ENCODE results near the gene WDCP.
"Not testable (repeated sequence)": the region's sequence is repeated elsewhere in the genome, so short reads cannot be mapped to it uniquely, and the experiment has no call there.

Gene WDCP

DNA sequence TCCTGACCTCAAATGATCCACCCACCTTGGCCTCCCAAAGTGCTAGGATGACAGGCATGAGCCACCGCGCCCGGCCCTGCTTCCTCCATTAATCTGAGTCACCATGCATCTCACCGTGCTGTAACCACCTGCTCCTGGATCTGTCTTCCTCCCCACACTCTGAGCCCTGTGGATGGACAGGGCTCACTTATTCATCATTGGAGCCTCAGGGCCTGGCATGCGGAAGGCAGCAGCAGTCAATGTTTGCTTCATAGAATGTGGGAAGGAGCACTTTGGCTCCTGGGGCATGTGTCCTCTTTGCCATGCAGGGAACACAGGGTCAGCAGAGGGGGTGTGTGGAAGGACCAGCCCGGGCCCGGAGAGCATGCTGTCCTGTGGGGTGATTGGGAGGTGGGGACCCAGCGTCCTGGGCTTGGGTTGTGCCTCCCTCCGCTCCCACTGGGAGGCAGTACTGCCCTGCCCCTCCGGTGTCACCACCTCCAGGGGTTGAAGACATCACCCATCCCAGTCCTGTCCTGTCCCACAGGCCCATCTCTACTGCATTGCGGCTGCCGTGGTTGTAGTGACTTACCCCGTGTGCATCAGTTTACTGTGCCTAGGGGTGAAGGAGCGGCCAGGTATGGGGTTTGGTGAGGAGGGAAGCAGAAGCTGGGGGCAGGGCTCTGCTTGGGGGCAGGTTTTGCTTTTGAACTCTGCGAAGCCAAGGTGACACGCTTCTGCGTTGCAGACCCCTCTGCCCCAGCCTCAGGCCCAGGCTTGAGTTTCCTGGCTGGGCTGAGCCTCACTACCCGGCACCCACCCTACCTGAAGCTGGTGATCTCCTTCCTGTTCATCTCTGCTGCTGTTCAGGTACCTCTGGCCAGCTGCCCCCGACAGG lies 25.8 kb downstream of the WDCP start:
- DNase-seq, result no peak

DNA sequence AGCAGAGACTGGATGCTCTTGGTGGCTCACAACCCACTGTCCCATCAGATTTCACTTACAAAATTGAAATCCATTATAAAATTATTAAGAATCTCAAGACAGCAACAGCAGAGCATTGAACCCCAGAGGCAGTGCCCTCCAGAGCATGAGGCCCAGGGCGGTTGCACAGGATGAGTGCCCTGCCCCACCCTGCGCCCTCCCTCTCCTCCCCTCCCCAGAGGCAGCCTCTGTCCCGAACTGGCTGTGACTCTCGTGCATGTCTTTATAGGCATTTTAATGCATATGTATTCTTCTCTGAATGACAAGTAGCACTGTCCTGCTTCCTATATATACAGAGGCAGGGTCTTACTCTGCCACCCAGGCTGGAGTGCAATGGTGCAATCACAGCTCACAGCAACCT lies 26.9 kb downstream of the WDCP start:
- DNase-seq, result no peak

DNA sequence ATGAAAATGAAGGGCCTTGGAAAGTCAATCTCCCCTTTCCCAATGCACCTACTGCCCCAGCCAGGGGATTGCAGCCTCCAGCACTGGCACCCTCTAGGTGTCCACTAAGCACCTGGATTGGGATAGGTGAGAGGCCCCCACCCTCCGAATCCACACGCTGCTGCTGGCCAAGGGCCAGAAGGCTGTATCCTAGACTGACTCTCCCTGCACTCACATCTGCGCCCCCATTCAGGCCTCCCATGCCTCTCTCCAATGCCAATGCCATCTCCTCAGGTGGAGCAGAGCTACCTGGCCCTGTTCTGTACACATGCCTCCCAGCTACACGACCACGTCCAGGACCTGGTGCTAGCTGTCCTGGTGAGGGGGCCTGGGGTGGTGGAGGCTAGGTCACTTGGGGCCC lies 27.5 kb downstream of the WDCP start:
- DNase-seq, result no peak

DNA sequence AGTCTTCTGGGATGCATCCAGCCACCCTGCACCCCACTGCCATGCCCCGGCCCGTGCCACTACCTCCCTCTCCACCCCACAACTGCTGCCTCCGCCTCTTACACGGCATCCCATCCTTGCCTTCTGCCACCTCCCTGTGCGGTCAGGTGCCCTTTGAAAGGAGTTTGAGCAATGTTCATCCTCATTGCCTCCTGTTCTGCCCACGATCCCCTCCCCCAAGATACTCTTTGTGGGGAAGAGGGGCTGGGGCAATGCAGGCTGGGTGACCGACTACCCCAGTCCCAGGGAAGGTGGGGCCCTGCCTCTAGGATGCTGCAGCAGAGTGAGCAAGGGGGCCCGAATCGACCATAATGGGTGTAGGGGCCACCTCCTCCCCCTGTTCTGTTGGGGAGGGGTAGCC lies 28.9 kb downstream of the WDCP start:
- DNase-seq, result no peak

DNA sequence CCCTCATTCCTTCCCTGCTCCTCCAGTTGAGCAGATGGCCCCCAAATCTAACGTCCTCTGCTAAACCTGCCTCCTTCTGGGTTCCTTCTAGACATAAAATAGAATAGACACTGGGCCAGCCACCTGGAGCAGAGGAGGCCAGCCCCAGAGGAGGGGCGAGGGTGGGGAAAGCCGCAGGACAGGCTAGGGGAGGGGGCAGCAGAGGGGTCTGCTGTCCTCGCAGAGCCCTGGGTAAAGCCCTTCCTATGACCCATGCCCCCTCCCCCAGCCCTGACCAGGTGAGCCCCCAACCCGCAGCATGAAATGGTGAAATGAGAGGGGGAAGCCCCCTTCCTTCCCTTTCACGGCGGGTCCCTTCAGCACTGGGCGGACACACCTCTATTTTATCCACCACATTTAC lies 29.5 kb downstream of the WDCP start:
- no peak for DNase-seq

DNA sequence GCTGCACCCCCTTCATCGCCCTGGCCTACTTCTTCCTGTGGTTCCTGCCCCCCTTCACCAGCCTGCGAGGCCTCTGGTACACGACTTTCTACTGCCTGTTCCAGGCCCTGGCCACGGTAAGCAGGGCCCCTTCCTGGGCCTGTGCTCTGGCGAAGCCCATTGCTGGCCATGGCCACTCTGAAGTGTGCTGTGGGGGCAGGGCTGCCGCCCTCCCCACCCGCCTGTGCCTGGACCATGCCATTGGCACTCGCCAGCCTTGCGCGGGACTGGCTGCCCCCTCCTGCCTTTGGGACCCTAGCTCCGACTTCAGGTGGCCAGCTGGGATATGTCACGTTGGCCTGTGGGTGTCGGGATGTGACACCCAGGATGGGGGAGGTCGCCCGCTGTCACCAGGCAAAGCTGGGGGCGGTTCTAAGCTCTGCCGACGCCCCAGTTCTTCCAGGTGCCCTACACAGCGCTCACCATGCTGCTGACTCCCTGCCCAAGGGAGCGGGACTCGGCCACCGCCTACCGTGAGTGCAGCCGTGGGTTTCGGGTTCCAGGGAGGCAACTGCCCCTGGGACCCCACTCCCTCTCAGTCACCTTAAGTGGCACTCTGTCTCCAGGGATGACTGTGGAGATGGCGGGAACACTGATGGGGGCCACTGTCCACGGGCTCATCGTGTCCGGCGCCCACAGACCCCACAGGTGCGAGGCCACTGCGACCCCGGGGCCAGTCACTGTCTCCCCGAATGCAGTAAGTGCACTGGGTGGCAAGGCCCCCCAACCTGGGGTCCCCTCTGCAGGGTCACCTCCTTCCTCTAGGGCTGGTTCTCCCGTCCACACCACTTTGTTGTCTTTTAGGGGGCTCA lies 30.1 kb downstream of the WDCP start:
- no peak for DNase-seq

DNA sequence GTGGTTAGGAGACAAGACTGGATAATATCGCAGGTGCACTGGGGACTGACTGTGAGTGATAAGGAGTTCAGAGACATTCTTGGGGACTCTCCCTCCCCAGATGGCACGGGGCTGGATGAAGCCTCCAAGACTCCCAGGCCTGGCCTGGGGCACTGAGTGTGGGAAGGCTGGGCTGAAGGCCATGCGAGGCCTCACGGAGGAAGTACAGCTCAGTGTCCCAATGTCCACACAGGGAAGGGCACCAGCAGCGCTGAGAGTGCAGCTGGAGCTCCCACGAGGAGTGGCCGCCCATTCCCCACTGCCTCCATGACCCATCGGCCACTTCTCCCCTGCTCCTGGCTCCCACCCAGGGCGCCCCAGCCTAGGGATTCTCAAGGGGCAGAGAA lies 30.8 kb downstream of the WDCP start:
- DNase-seq, result no peak

DNA sequence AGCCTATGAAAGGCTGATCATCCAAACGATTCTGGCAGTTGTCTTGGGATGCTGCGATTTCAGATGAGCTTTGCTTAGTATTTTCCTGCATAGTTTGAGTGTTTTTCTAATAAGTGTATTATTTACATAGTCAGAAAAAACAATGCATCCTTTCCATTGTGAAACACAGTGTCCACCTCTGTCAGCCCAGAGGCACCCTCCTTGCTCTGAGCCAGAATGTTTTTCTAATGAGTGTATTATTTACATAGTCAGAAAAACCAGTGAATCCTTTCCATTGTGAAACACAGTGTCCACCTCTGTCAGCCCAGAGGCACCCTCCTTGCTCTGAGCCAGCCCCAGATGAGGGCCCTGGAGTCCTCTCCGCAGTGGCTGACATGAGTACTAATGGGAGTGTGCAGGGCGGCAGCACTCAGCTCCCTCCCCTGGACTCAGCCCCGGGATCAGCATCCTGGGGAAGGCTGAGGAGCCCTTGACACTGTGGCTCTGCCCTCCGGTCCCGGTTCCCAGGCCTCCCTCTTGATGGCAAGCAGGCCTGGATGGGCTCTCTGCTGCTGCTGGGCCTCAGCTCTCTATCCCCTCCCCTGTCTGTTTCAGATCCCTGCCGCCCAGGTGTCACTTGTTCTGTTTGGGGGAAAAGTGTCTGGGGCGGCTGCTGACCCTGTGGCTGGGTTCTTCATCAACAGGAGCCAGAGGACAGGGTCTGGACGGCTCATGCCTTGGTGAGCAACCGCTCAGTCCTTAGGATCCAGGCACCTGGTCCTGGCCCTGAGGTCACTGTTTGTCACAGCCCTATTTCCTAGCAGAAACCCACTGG lies 31.4 kb downstream of the WDCP start:
- no peak for DNase-seq

DNA sequence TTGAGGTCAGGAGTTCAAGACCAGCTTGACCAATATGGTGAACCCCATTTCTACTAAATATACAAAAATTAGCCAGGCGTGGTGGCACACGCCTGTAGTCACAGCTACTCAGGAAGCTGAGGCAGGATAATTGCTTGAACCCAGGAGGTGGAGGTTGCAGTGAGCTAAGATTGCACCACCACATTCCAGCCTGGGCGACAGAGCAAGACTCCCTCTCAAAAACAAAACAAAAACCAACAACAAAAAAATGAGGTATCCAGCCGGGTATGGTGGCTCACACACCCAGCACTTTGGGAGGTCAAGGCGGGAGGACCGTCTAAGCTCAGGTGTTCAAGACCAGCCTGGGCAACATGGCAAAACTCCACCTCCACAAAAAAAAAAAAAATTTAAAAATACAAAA lies 32.3 kb downstream of the WDCP start:
- not testable (repeated sequence) for DNase-seq

DNA sequence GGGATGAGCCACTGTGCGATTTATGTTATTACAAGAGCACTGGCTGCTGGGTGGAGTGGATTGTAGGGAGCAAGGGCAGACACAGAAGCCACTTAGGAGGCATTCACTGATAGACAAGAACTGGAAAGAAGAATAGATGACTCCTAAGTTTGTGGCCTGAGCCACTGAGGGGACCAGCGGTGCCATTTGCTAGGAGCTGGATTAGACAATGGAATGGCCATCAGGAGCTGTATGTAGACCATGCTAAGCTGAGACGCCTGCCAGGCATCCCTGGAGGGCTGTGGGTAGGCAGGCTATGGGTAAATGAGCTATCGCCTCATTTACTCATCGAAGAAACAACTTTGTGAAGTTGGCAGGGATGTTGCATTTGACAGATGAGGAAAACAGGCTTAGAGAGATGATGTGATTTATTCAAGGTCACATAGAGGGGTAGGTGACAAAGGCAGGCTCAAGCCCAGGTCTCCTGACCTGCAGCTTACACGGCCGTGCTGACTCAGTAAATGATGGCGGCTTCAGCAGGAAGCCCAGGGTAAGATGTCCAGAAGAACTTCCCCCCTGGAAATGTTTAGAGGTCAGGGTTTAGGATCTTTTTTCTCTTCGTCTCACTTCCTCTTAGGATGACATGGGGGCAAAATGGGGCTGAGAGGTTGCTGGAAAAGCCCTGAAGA lies 34.5 kb downstream of the WDCP start:
- no peak for DNase-seq

DNA sequence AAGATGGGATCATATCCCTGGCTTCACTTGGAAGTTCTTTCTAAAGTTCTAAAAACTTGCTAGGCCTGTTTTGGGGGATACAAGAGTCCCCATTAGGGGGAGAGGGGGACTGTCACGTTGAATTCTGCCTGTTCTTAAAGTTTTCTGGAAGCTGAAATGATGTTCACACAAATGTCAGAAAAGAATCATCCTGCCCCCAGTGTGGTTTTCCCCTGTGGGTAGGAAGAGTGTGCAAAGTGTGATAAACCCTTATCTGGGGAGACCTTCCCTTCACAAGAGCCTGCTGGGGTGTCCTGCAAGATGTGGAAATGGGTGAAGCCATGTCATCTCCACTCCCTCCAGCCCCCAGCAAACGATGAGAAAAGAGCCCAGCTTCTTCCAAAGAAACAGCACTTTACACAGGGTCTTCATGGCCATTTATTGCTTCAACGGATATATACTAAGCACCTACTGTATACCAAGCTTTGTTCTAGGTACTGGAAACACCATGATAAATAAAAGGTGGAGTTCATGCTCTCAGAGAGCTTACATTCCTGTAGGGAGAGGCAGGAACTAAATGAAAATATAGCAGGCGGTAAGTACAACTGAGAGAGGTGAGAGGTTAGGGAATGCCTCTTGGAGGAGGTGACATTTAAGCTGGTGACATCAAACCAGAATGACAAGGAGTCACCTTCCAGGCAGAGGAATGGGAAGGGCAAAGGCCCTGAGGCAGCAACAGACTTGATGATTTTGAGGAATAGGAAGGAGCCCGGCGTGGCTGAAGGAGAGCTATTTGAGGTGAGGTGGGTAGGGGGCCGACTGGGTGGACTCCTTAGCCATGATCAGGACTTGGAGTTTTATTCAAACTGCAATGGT lies 35.7 kb downstream of the WDCP start:
- no peak for DNase-seq

DNA sequence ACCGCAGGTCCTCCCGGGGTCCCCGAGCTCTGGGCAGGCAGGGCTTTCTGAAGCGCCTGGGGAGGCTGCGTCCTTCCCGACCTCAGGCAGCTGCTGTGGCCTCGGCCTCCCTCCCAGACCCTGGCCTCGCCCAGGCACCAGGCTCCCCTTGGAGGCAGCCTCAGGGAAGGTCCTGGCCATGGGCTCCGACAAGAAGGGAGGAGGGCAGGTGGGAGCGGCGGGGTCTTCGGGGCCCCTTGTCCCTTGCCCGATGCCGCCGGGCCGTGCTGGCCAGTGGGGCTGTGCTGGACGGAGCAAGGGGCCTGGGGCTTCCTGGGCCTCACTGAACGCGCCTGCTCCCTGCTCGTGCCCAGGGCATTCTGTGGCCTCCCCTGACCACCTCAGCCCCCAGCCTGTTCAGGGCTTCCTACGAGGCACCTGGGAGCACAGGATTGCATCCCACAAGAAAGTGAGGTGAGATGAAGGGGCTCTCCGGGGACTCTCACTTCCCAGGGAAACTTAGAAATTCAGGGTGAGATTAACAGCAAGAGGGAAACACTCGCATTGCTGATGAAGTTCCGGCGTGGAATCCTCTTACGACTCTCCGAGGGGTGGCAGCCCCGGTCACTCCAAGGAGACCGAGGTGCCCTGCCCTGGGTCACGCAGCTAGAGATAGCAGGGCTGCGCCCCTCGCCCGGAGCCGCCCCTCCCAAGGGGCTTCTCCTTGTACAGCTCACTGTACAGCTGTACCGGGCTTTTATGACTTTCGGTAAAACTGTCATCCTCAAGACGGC lies 36.5 kb downstream of the WDCP start:
- DNase-seq, result no peak

DNA sequence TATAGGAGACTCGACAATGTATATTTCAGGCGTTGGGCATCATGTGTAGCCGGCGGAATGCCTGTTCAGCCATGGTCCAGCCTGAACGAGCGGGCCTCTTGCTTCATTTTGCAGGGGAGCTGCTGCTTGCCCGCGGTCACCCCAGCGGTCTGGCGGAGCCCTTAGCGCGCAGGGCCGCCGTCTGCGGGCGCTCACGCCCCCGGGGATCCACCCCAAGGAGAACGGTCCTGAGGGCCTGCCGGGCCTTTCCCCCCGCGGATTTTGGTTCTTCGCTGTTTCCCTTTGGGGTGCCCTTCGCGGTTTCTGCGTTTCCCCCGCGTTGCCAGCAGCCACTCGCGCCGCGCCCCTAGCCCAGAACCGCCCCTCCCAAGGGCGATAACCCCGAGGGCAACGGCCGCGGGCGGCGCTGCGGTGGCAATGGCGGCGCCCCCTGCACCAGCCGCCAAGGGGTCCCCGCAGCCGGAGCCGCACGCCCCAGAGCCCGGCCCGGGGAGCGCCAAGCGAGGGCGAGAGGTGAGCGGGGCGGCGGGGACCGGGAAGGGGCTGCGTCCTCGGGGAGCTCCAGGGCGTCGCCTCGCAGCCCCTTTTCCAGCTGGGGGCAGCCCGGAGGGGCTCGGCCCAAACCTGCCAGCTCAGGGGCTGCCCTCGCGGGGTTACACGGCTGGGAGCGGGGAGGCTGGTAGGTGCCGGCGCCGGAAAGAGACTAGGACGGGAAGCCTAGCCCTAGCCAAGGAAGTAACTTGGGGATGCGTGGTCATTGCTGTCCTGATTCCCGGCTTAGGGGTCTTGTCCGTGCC lies 37.3 kb downstream of the WDCP start, which contains the start of gene MFSD2B:
TSS of gene MFSD2B (plus strand) at position 406 of the 797 bp plus-strand sequence. CDS start at position 418, 12 bp downstream.
- no peak for DNase-seq

DNA sequence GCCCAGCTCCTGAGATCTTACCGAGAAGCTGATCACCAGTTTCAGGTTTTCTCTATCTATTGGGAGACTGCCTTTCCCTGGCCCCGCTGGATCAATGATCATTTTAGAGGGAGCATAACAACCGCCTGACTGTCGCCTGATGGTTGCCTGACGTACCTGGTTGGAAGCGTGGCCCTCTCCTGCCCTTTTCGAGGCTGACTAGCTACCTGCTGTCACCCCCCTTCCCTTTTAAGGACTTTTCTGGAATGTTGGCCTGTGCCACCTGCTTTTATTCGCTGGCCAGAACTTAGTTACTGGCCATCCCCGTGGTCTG lies 37.9 kb downstream of the WDCP start:
- DNase-seq, result no peak

DNA sequence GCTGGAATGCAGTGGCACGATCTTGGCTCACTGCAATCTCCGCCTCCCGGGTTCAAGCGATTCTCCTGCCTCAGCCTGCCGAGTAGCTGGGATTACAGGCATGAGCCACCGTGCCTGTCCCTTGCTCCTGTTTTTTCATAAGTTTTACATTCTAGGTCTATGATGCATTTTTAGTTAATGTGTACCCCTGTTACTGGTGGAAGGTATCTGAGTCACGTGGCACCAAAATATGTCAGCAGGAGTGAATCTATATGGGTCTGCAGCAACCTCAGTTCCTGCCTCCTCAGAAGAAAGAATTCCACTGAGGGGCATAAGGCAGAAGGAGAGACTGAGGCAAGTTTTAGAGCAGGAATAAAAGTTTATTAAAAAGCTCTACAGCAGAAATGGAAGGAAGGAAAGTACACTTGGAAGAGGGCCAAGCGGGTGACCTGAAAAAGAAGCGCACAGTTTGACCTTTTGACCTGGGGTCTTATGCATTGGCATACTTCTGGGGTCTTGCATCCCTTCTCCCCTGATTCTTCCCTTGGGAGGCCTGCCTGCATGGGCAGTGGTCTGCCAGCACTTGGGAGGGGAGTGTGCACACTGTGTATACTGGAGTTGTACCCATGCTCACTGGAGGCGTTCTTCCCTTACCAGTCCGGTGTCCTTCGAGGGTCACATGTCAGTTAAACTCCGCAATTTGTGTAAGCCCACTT lies 38.4 kb downstream of the WDCP start:
- DNase-seq, result no peak

DNA sequence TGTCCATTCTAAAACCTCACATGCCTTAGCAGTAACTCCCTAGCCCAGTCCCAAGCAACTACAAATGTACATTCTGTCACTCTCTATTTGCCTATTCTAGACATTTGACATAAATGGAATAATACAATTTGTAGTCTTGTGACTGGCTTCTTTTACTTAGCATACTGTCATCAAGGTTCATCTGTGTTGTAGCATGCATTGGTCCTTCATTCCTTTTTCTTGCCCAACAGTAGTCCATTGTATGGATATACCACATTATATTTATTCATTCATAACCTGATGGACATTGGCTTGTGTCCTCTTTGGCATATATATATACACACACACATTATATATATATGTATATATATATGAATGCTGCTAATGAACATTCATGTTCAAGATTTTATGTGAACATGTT lies 39.5 kb downstream of the WDCP start:
- no peak for DNase-seq

DNA sequence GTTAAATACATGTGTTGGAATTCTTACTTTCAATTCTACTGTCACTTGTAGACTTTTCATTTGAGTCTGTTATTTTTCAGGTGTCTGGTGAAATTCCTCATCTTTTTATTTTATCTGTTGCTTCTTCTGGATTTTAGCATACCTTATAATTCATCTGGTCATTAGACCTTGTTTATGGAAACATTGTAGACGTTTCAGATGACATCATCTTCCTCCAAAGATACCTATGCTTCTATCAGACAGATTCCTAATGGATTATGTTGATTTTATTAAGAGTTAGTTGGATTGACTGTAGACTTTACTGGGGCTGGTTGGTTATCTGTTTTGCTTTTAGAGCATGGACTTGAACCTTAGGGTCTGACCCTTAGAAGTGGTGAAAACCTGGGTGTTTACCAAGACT lies 52.6 kb downstream of the WDCP start:
- no peak for DNase-seq

DNA sequence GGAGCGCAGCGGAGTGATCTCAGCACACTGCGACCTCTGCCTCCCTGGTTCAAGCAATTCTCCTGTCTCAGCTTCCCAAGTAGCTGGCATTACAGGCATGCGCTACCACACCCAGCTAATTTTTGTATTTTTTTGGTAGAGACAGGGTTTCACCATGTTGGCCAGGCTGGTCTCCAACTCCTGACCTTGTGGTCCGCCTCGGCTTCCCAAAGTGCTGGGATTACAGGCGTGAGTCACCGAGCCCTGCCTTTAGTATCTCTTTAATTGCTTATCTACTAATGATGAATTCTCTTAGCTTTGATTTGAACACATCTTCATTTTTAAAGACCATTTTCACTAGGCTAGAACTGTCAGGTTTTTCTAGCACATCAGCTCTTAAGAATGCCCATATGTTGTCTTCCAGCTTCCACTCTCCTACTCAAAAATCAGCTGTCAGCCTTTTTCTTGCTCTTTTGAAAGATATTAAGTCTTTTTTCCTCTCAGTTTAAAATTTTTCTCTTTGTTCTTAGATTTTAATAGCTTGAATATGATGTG lies 53.4 kb downstream of the WDCP start:
- no peak for DNase-seq

DNA sequence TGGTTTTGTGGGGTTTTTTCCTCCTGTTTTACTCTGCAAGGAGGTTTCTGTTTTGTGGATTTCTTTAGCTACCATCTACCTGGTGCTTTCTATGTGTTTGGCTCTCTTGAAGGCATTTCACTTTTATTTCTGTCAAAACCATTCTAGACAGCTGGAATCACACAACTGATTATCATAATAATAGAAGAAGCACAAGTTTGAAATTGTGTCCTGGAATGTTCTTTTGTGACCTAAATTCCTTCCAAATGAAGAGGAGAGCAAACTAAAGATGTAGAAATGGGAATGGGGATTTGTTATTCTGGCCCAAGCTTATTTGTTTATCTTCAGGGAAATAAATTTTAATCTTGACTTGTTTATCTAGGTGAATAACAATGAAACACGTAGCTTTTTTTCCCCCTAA lies 54.3 kb downstream of the WDCP start:
- no peak for DNase-seq
